Mammary epithelial cell (primary cell): ENCODE results near the gene EML4.

ENCODE experiments used
- EZH2 ChIP-seq: IDR thresholded peaks from 2 replicates; pipeline ENCODE4 v1.6.1; 2012; ENCODE audit warnings: low read length, inconsistent platforms, borderline replicate concordance
- TF ChIP-seq, protein P1 (sequence below), 2 donors: IDR thresholded peaks in 1 of 2; conservative IDR thresholded peaks in 1 of 2; 2 replicates each; pipeline ENCODE4 v1.5.1; 2011 to 2012; ENCODE audit warnings: inconsistent platforms in 2 of 2, low read length in 2 of 2, mild to moderate bottlenecking in 2 of 2, control low read depth in 1 of 2, low read depth in 1 of 2; ENCODE audit not compliant: insufficient read depth in 1 of 2; ENCODE audit errors: extremely low read depth in 1 of 2

DNA sequence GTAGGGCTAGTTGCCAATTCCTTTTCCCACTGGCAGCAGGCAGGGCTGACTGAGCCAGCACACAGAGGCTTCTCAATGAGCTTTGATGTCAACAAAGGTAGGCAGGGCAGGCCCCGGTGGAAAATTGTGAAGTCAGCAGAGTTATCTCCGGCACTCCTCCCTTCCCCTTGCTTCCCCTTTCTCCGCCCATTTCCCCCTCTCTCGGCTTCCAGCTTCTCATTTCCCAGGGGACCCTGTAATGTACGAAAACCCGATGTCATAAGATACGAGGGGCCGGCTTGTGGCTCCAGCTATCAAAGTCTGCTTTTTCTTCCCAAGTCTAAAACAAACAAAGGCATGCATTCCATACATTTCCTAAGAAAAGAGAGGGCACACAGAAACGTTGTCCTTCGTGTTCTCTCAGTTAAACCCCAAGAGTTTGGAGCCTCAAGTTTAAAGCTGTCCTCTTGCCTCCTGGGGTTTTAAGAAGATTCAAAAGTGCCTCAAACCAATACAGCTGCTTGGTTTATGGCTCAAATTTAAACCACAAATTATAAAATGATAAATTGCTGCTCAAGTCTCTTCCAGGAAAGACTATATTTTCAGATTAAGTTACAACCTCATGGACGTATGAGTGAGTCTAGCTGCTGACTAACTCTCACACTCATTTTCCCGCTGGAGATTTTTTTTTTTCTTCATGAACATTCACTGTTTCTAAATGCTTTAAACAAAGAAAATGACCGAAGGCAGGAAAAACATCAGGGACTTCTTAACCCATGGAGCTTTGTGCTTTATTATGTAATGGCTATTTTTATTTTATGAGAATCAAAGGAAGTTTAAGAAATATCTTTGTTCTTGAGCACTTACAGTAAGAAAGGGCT lies 27.2 kb upstream of the EML4 start:
- TF ChIP-seq, protein P1, sequence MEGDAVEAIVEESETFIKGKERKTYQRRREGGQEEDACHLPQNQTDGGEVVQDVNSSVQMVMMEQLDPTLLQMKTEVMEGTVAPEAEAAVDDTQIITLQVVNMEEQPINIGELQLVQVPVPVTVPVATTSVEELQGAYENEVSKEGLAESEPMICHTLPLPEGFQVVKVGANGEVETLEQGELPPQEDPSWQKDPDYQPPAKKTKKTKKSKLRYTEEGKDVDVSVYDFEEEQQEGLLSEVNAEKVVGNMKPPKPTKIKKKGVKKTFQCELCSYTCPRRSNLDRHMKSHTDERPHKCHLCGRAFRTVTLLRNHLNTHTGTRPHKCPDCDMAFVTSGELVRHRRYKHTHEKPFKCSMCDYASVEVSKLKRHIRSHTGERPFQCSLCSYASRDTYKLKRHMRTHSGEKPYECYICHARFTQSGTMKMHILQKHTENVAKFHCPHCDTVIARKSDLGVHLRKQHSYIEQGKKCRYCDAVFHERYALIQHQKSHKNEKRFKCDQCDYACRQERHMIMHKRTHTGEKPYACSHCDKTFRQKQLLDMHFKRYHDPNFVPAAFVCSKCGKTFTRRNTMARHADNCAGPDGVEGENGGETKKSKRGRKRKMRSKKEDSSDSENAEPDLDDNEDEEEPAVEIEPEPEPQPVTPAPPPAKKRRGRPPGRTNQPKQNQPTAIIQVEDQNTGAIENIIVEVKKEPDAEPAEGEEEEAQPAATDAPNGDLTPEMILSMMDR (conservative IDR thresholded peaks at IDR 0.05 in 1 of 2, IDR thresholded peaks at IDR 0.05 in 1 of 2; ENCODE audit: extremely low read depth in 1 of 2, insufficient read depth in 1 of 2, low read depth in 1 of 2, low read length in 2 of 2) = no peak
- TF ChIP-seq EZH2 = no peak
